RWPE2 (cell line): ENCODE data around the gene TOMM40.

ENCODE experiments used
- ATAC-seq: fragments of 200-7000 bp; cut with Tn5 transposase; 3 replicates; pipeline ENCODE4 v1.9.1; 2021; ENCODE audit warnings: low read depth
- DNase-seq: peaks from one replicate; pipeline ENCODE4 v3.0.0-alpha.2; 2020; ENCODE audit warnings: low spot score
- H3K27ac ChIP-seq: fragments of 450-650 bp; 2 replicates; pipeline ENCODE4 v1.5.1; 2017; ENCODE audit warnings: mild to moderate bottlenecking; ENCODE audit not compliant: poor library complexity, severe bottlenecking
- H3K27me3 ChIP-seq: fragments of 250-450 bp; sonication (Bioruptor Pico); 2 replicates; pipeline ENCODE4 v1.5.1; 2021; ENCODE audit warnings: mild to moderate bottlenecking, moderate library complexity; ENCODE audit not compliant: insufficient read depth, poor library complexity, severe bottlenecking
- H3K36me3 ChIP-seq: fragments of 250-450 bp; sonication (Bioruptor Pico); 2 replicates; pipeline ENCODE4 v1.5.1; 2020; ENCODE audit warnings: low read depth, mild to moderate bottlenecking, moderate library complexity
- H3K4me1 ChIP-seq: fragments of 250-450 bp; sonication (Bioruptor Pico); 2 replicates; pipeline ENCODE4 v1.5.1; 2021; ENCODE audit warnings: mild to moderate bottlenecking, moderate library complexity; ENCODE audit not compliant: insufficient read depth, poor library complexity, severe bottlenecking
- H3K4me3 ChIP-seq: fragments of 250-450 bp; sonication (Bioruptor Pico); 2 replicates; pipeline ENCODE4 v1.5.1; 2021; ENCODE audit warnings: mild to moderate bottlenecking, moderate library complexity; ENCODE audit not compliant: severe bottlenecking
- H3K9me3 ChIP-seq: fragments of 250-450 bp; sonication (Bioruptor Pico); 2 replicates; pipeline ENCODE4 v1.5.1; 2021; ENCODE audit warnings: mild to moderate bottlenecking, moderate library complexity; ENCODE audit not compliant: severe bottlenecking
- TF ChIP-seq, protein P1 (sequence below): fragments of 450-650 bp; IDR thresholded peaks from one replicate; pipeline ENCODE4 v1.5.1; 2017; ENCODE audit warnings: mild to moderate bottlenecking, moderate library complexity; ENCODE audit not compliant: poor library complexity, severe bottlenecking

Gene TOMM40

DNA sequence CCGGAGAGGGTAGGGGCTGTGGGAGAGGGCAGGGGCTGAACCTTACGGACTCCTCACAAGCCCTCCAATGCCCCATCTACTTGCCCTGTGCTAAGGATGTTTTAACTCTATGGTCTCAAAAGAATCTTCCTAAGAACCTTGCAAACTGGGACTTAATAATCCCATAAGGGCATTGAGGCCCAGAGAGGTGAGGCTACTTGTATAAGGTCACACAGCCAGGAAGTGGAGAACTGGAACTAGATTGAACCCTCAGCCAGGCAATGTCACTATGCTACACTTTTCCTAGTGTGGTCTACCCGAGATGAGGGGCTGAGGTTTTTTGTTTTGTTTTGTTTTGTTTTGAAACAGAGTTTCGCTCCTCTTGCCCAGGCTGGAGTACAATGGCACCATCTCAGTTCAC is 40.5 kb downstream of the TOMM40 start:
- Histone ChIP-seq H3K27me3 (no peaks in the 10 kb centered on the region), H3K27ac (no peak overlapping the region), H3K36me3 (no peaks in the 10 kb centered on the region), H3K4me1 (no peaks in the 10 kb centered on the region), H3K4me3 (no peak overlapping the region), H3K9me3 (no peaks in the 10 kb centered on the region)
- DNase-seq, result no peak
- TF ChIP-seq, protein P1, sequence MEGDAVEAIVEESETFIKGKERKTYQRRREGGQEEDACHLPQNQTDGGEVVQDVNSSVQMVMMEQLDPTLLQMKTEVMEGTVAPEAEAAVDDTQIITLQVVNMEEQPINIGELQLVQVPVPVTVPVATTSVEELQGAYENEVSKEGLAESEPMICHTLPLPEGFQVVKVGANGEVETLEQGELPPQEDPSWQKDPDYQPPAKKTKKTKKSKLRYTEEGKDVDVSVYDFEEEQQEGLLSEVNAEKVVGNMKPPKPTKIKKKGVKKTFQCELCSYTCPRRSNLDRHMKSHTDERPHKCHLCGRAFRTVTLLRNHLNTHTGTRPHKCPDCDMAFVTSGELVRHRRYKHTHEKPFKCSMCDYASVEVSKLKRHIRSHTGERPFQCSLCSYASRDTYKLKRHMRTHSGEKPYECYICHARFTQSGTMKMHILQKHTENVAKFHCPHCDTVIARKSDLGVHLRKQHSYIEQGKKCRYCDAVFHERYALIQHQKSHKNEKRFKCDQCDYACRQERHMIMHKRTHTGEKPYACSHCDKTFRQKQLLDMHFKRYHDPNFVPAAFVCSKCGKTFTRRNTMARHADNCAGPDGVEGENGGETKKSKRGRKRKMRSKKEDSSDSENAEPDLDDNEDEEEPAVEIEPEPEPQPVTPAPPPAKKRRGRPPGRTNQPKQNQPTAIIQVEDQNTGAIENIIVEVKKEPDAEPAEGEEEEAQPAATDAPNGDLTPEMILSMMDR, result no peak
- no peak for ATAC-seq

DNA sequence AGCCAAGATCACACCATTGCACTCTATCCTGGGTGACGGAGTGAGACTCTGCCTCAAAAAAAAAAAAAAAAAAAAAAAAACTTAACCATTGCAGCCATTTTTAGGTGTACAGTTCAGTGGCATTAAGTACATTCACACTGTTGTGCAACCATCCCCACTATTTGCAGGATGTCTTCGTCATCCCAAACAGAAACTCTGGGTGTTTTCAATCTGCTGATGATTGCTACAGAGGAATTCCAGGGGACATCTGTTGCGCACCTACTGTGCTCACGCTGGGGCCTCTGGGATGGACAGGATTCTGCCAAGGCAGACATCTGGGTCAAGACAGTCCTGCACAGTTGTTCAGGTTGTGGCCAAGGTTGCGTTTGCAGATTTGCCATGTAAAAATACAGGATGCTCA is 48.6 kb downstream of the TOMM40 start:
- TF ChIP-seq, protein P1, result no peak
- Histone ChIP-seq H3K36me3 (no peaks in the 10 kb centered on the region), H3K4me1 (no peaks in the 10 kb centered on the region), H3K27me3 (no peaks in the 10 kb centered on the region), H3K9me3 (no peaks in the 10 kb centered on the region), H3K27ac (no peak overlapping the region), H3K4me3 (no peak overlapping the region)
- no peak for DNase-seq
- no peak for ATAC-seq

DNA sequence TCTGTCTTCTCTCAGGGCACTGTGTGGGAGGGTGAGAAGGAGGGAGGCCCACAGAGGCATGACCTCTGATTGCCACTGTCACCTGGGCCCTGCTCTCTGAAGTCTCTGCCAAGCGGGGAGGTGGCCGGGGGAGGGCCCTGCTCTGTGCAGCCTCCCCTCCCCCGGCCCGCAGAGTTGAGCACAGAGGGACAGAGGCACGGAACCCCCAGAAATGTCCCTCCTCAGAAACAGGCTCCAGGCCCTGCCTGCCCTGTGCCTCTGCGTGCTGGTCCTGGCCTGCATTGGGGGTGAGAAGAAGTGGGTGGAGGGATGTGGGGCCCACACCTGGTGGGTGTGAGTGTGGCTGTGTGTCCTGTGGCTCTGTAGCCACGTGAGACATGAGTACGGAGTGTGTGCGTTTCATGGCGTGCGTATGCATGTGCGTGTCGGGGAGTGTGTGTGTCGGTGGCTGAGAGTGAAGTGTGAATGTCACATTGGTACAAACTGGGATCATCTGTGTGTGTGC is 51.1 kb downstream of the TOMM40 start, which contains the start of gene APOC4:
Gene APOC4 (plus strand): TSS at position 171 of the 505 bp plus-strand sequence. CDS start 41 bp downstream, at position 212.
- Histone ChIP-seq H3K4me3 (no peak within 1 kb of the TSS), H3K27me3 (no peaks in the 10 kb centered on the region), H3K9me3 (no peaks in the 10 kb centered on the region), H3K36me3 (no peaks in the 10 kb centered on the region), H3K4me1 (no peaks in the 10 kb centered on the region), H3K27ac (no peak within 1 kb of the TSS)
- ATAC-seq (no peak), DNase-seq (no peak)
- TF ChIP-seq, protein P1, result no peak

DNA sequence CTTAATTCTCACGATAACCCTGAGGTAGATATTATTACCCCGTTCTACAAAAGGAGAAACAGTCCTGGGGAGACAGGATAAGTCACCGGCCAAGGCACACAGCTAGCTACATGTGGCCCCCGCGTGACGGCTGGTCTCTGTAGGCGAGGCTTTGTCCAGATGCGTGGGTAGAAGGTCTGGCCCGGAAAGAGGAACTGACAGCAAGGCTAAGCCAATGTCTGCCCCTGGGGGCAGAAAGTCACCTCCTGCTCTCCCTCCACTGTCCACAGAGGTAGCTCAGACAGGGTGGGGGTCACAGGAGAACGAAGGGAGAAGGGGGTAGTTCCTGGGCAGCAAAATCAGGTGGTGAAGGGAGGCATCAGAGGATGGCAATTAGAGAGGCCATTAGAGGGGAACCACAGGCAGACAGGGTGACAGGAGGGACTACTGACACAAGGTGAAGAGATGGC is 52.8 kb downstream of the TOMM40 start:
- no peaks in the 10 kb centered on the region for H3K36me3 ChIP-seq
- TF ChIP-seq, protein P1, result no peak
- H3K9me3 ChIP-seq, result no peaks in the 10 kb centered on the region
- no peaks in the 10 kb centered on the region for H3K4me1 ChIP-seq
- ATAC-seq (no peak), DNase-seq (no peak)
- no peak overlapping the region for H3K4me3 ChIP-seq
- no peaks in the 10 kb centered on the region for H3K27me3 ChIP-seq
- H3K27ac ChIP-seq, result no peak overlapping the region

DNA sequence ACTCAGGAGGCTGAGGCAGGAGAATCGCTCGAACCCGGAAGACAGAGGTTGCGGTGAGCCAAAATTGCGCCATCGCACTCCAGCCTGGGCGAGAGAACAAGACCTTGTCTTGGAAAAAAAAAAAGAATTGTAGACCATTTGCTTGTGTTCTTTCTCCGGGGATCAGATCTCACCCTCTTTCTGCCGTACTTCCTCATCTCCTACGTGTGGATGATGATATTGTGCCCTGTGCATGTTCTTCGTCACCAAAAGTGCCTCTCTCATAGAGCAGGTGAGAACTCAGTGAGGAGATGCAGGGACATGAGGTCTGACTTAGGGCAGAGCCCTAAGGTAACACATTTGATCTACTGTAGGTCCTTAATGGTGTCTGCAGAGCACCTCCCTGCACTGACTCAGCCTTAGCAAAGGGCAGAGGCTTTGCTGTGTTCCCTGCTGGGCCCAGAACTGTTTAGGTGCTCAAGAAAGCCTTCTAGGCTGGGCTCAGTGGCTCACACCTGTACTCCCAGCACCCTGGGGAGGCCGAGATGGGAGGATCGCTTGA is 56.1 kb downstream of the TOMM40 start:
- ATAC-seq (no peak), DNase-seq (no peak)
- Histone ChIP-seq H3K27ac (no peak overlapping the region), H3K4me3 (no peak overlapping the region), H3K4me1 (no peaks in the 10 kb centered on the region), H3K36me3 (no peaks in the 10 kb centered on the region), H3K9me3 (no peaks in the 10 kb centered on the region), H3K27me3 (no peaks in the 10 kb centered on the region)
- TF ChIP-seq, protein P1, result no peak
